NCI-H2227 treated with DMSO at 0.1 percent for 48 hours (cell line): ENCODE data around the gene NRXN2.

Experiments used
- DNase-seq: peaks from one replicate; lab custom pipeline; 2025; lab: John Stamatoyannopoulos, UW

NRXN2 gene

GRCh38 chr11:64759131-64759721 is 36.2 kb upstream of the NRXN2 start:
- DNase-seq: no peak

- DNase-seq: no peak
These were observed 35.5 kb upstream of the NRXN2 start for GRCh38 chr11:64758330-64759079.

- DNase-seq: no peak
These were observed 34.7 kb upstream of the NRXN2 start for GRCh38 chr11:64757549-64758329.

GRCh38 chr11:64755681-64756361 is 32.8 kb upstream of the NRXN2 start:
- no peak for DNase-seq

- no peak for DNase-seq
These were observed 32.1 kb upstream of the NRXN2 start for GRCh38 chr11:64754919-64755662.

- DNase-seq: no peak
These were observed 31.3 kb upstream of the NRXN2 start for GRCh38 chr11:64754124-64754918.

- DNase-seq: no peak
These were observed 30.6 kb upstream of the NRXN2 start for GRCh38 chr11:64753380-64754123.

- DNase-seq: no peak
These were observed 30.0 kb upstream of the NRXN2 start for GRCh38 chr11:64753019-64753379.

- DNase-seq: no peak
These were observed 29.4 kb upstream of the NRXN2 start for GRCh38 chr11:64752175-64752970.

- no peak for DNase-seq
These were observed 28.6 kb upstream of the NRXN2 start for GRCh38 chr11:64751580-64751979.

GRCh38 chr11:64751136-64751535 is 28.1 kb upstream of the NRXN2 start:
- no peak for DNase-seq

- no peak for DNase-seq
These were observed 27.5 kb upstream of the NRXN2 start for GRCh38 chr11:64750361-64751054.

- DNase-seq: no peak
These were observed 25.1 kb upstream of the NRXN2 start for GRCh38 chr11:64747961-64748665.

- DNase-seq: no peak
These were observed 23.5 kb upstream of the NRXN2 start for GRCh38 chr11:64746486-64746885.

GRCh38 chr11:64745521-64746328 is 22.7 kb upstream of the NRXN2 start:
- DNase-seq: peak; percentile 77

GRCh38 chr11:64745189-64745520 is 22.2 kb upstream of the NRXN2 start:
- no peak for DNase-seq

- DNase-seq: no peak
These were observed 21.7 kb upstream of the NRXN2 start for GRCh38 chr11:64744544-64745188.
